GM12872 (cell line): ENCODE measurements around the gene GDF7.
A peak's percentile ranks its signal among the peaks of the same experiment; 100 is the strongest.

Experiments
- CTCF ChIP-seq: IDR thresholded peaks from 3 replicates; pipeline ENCODE4 v1.5.1; 2011; ENCODE audit warnings: low read depth, mild to moderate bottlenecking, low read length, moderate library complexity; ENCODE audit not compliant: insufficient read depth

The GDF7 gene

GRCh38 chr2:20682167-20682920 lies 15.4 kb downstream of the GDF7 start:
- peak; percentile 42 for TF ChIP-seq CTCF

- TF ChIP-seq CTCF, result no peak
These were observed 17.7 kb downstream of the GDF7 start for GRCh38 chr2:20684581-20685063.

GRCh38 chr2:20687260-20687832 lies 20.4 kb downstream of the GDF7 start:
- TF ChIP-seq CTCF, result no peak

- TF ChIP-seq CTCF, result no peak
These were observed 22.7 kb downstream of the GDF7 start for GRCh38 chr2:20689428-20690264.

GRCh38 chr2:20691076-20691734 lies 24.3 kb downstream of the GDF7 start:
- no peak for TF ChIP-seq CTCF

GRCh38 chr2:20692081-20692480 lies 25.1 kb downstream of the GDF7 start:
- no peak for TF ChIP-seq CTCF

- no peak for TF ChIP-seq CTCF
These were observed 26.4 kb downstream of the GDF7 start for GRCh38 chr2:20693317-20693716.
